Naive thymus-derived CD4-positive, alpha-beta T cell (primary cell): ENCODE measurements around the gene GUK1. TPM values are rescaled to one million over a fixed set of nuclear protein-coding genes. Genes with fewer than 3 reads are reported as not detected.

Experiments used
- ATAC-seq: fragments of 150-1000 bp; cut with Tn5 transposase; 2 replicates; pipeline ENCODE4 v1.10.0; 2021; ENCODE audit warnings: mild to moderate bottlenecking, moderate library complexity
- CTCF ChIA-PET: fragments of 350-600 bp; sonication (Branson Sonifier 250); formaldehyde crosslinking; loops from one replicate; lab custom pipeline; 2021; ENCODE audit warnings: antibody characterized with exemption; lab: Charles Lee
- POLR2A ChIA-PET: fragments of 350-600 bp; sonication (Branson Sonifier 250); formaldehyde crosslinking; loops from one replicate; lab custom pipeline; 2021; ENCODE audit warnings: antibody characterized with exemption, inconsistent platforms; lab: Charles Lee
- DNase-seq, 9 donors: peaks; one replicate each; pipeline versions ENCODE4 v3.0.0 to v3.0.0-alpha.2; 2020 to 2022; ENCODE audit warnings: mixed read lengths in 1 of 9
- H3K27ac ChIP-seq: one replicate; pipeline ENCODE4 v1.7.0; 2013; ENCODE audit warnings: mild to moderate bottlenecking, low read depth, low read length, moderate library complexity
- H3K27me3 ChIP-seq, 2 donors: one replicate each; pipeline ENCODE4 v1.7.0; 2013; ENCODE audit warnings: low read length in 2 of 2, mild to moderate bottlenecking in 2 of 2, moderate library complexity in 2 of 2; ENCODE audit not compliant: control insufficient read depth in 2 of 2, insufficient read depth in 2 of 2
- H3K36me3 ChIP-seq, 3 experiments: 1 replicate in 2 of 3; 2 replicates in 1 of 3; pipeline ENCODE4 v1.7.0; 2013; ENCODE audit warnings: low read length in 3 of 3, mild to moderate bottlenecking in 3 of 3, moderate library complexity in 1 of 3; ENCODE audit not compliant: insufficient read depth in 3 of 3, control insufficient read depth in 2 of 3
- H3K4me1 ChIP-seq, 2 donors: one replicate each; pipeline ENCODE4 v1.7.0; 2013; ENCODE audit warnings: low read length in 2 of 2, mild to moderate bottlenecking in 2 of 2, moderate library complexity in 1 of 2; ENCODE audit not compliant: control insufficient read depth in 2 of 2, insufficient read depth in 2 of 2
- H3K4me3 ChIP-seq: 2 replicates; pipeline ENCODE4 v1.7.0; 2013; ENCODE audit warnings: mild to moderate bottlenecking, low read length
- H3K9me3 ChIP-seq, 3 experiments: 1 replicate in 2 of 3; 2 replicates in 1 of 3; pipeline ENCODE4 v1.7.0; 2013; ENCODE audit warnings: low read length in 3 of 3; ENCODE audit not compliant: control insufficient read depth in 2 of 3
- H3K27ac Mint-ChIP-seq, 9 donors: one replicate each; pipeline ENCODE4 v1.8.0; 2020 to 2022; ENCODE audit warnings: mixed read lengths in 9 of 9, mild to moderate bottlenecking in 8 of 9, moderate library complexity in 5 of 9, inconsistent platforms in 2 of 9
- H3K27me3 Mint-ChIP-seq, 5 donors: one replicate each; pipeline ENCODE4 v1.8.0; 2021 to 2022; ENCODE audit warnings: mixed read lengths in 5 of 5, mild to moderate bottlenecking in 1 of 5
- H3K36me3 Mint-ChIP-seq, 5 donors: one replicate each; pipeline ENCODE4 v1.8.0; 2020 to 2022; ENCODE audit warnings: mixed read lengths in 5 of 5, mild to moderate bottlenecking in 3 of 5, inconsistent platforms in 1 of 5
- H3K4me1 Mint-ChIP-seq, 7 donors: one replicate each; pipeline ENCODE4 v1.8.0; 2020 to 2022; ENCODE audit warnings: mixed read lengths in 7 of 7, mild to moderate bottlenecking in 3 of 7, inconsistent platforms in 1 of 7
- H3K4me3 Mint-ChIP-seq, 10 donors: one replicate each; pipeline ENCODE4 v1.8.0; 2020 to 2022; ENCODE audit warnings: mild to moderate bottlenecking in 10 of 10, mixed read lengths in 10 of 10, moderate library complexity in 6 of 10, inconsistent platforms in 2 of 10
- H3K9me3 Mint-ChIP-seq, 11 donors: one replicate each; pipeline ENCODE4 v1.8.0; 2020 to 2022; ENCODE audit warnings: mixed read lengths in 11 of 11, mild to moderate bottlenecking in 4 of 11, inconsistent platforms in 1 of 11, moderate library complexity in 1 of 11
- intact Hi-C, 2 donors: fragments of 100-400 bp; cut with micrococcal nuclease; formaldehyde crosslinking; loops; one replicate each; pipeline ENCODE4 v1.15.1; 2023
- polyA plus RNA-seq, 2 donors: library from polyadenylated mRNA; unstranded; fragments of 300-500 nt; fragmentation: Illumina TruSeq; gene quantifications; one replicate each; pipeline ENCODE4 v1.2.3, GENCODE V29; 2021
- total RNA-seq, 6 experiments: library from RNA in 5 of 6; stranded (reverse) in 5 of 6; gene quantifications; 1 replicate in 5 of 6; 2 replicates in 1 of 6; pipeline ENCODE4 v1.2.3 and lab custom pipeline; 2021 to 2026

Gene GUK1
- total and polyA plus RNA-seq, 7 experiments from 2014 or later: 145 to 315 (median 279) TPM

- Histone ChIP-seq H3K36me3 (peaks cover 0 to 28% (median 0%) of the 10 kb centered on the region in 3 experiments), H3K9me3 (no peaks in the 10 kb centered on the region), H3K27me3 (no peaks in the 10 kb centered on the region), H3K27ac (peak overlapping the region; percentile 98), H3K4me1 (peaks cover 44 to 45% of the 10 kb centered on the region in 2 donors), H3K4me3 (peak overlapping the region; percentile 87)
- H3K27ac Mint-ChIP-seq: peak overlapping the region; percentile 56 to 100 (median 99)
- ChIA-PET POLR2A (interaction anchor here (1.2 to 3.0 kb wide), 2 partner anchors 12 to 24 kb away, joined by 3 to 29 read pairs; partner anchors contain the start of gene IBA57), CTCF (no interaction called here)
- DNase-seq (peak in 1 of 9 donors; percentile 23), ATAC-seq (no peak)
- peaks cover 0 to 12% (median 0%) of the 10 kb centered on the region in 5 donors for H3K27me3 Mint-ChIP-seq
- H3K9me3 Mint-ChIP-seq: peaks cover 0 to 5% (median 0%) of the 10 kb centered on the region in 11 donors
- peaks cover 23 to 48% (median 34%) of the 10 kb centered on the region in 7 donors for H3K4me1 Mint-ChIP-seq
- peak overlapping the region; percentile 87 to 99 (median 95) for H3K4me3 Mint-ChIP-seq
- H3K36me3 Mint-ChIP-seq: peaks cover 0 to 11% (median 0%) of the 10 kb centered on the region in 5 donors
- intact Hi-C loops: loop anchor here (2.0 to 10.0 kb wide), 5 partner anchors 15 to 1734 kb away; partner anchors contain the start of genes CCSAP (in 1 of the 2) and PARP1 (in 1 of the 2)
Observed at GRCh38 chr1:228141226-228142044, 1.4 kb downstream of the GUK1 start.

GRCh38 chr1:228142155-228142691, 2.1 kb downstream of the GUK1 start:
- Mint-ChIP-seq H3K27ac (peak overlapping the region in 6 of 9 donors; percentile 74 to 100 (median 92)), H3K27me3 (peaks cover 0 to 5% (median 0%) of the 10 kb centered on the region in 5 donors), H3K36me3 (peaks cover 0 to 11% (median 0%) of the 10 kb centered on the region in 5 donors), H3K9me3 (peaks cover 0 to 5% (median 0%) of the 10 kb centered on the region in 11 donors), H3K4me3 (peak overlapping the region; percentile 36 to 99 (median 95)), H3K4me1 (peaks cover 23 to 48% (median 32%) of the 10 kb centered on the region in 7 donors)
- ChIA-PET POLR2A (interaction anchor here (3.0 kb wide), 1 partner anchor 23 kb away, joined by 29 read pairs; the partner anchor contains the start of gene IBA57), CTCF (interaction anchor here (0.6 kb wide), 1 partner anchor 12 kb away, joined by 3 read pairs; no protein-coding TSS in a partner anchor)
- ATAC-seq (no peak), DNase-seq (peak in 2 of 9 donors; percentile 23 to 35)
- no peaks in the 10 kb centered on the region for H3K27me3 ChIP-seq
- intact Hi-C loops: loop anchor here in 1 of 2 donors (5.0 to 10.0 kb wide), 2 partner anchors 1203 to 1735 kb away; partner anchors contain the start of genes CCSAP and PARP1
- peaks cover 39 to 45% of the 10 kb centered on the region in 2 donors for H3K4me1 ChIP-seq
- peak overlapping the region; percentile 87 for H3K4me3 ChIP-seq
- H3K27ac ChIP-seq: peak overlapping the region; percentile 98
- H3K9me3 ChIP-seq: no peaks in the 10 kb centered on the region
- peaks cover 0 to 36% (median under 1%) of the 10 kb centered on the region in 3 experiments for H3K36me3 ChIP-seq

- H3K36me3 Mint-ChIP-seq: peaks cover 0 to 11% (median 0%) of the 10 kb centered on the region in 5 donors
- peaks cover 36 to 45% of the 10 kb centered on the region in 2 donors for H3K4me1 ChIP-seq
- peak overlapping the region; percentile 26 to 99 (median 95) for H3K4me3 Mint-ChIP-seq
- intact Hi-C loops: loop anchor here in 1 of 2 donors (5.0 to 10.0 kb wide), 2 partner anchors 1202 to 1735 kb away; partner anchors contain the start of genes CCSAP and PARP1
- peaks cover 0 to 41% (median 5%) of the 10 kb centered on the region in 3 experiments for H3K36me3 ChIP-seq
- ATAC-seq (no peak), DNase-seq (no peak)
- H3K27ac ChIP-seq: no peak overlapping the region
- POLR2A ChIA-PET: interaction anchor here (1.2 to 3.0 kb wide), 2 partner anchors 20 to 23 kb away, joined by 3 to 29 read pairs; partner anchors contain the start of gene IBA57
- CTCF ChIA-PET: interaction anchor here (0.6 to 2.6 kb wide), 2 partner anchors 12 to 24 kb away, joined by 3 to 8 read pairs; no protein-coding TSS in a partner anchor
- peak overlapping the region in 7 of 9 donors; percentile 66 to 99 (median 80) for H3K27ac Mint-ChIP-seq
- peaks cover 0 to 5% (median 0%) of the 10 kb centered on the region in 11 donors for H3K9me3 Mint-ChIP-seq
- no peaks in the 10 kb centered on the region for H3K27me3 Mint-ChIP-seq
- peaks cover 23 to 48% (median 32%) of the 10 kb centered on the region in 7 donors for H3K4me1 Mint-ChIP-seq
- H3K9me3 ChIP-seq: no peaks in the 10 kb centered on the region
- H3K4me3 ChIP-seq: peak overlapping the region; percentile 87
- H3K27me3 ChIP-seq: no peaks in the 10 kb centered on the region
Observed at GRCh38 chr1:228142701-228143136, 2.6 kb downstream of the GUK1 start.

- Histone ChIP-seq H3K27ac (no peak overlapping the region), H3K36me3 (peaks cover 0 to 50% (median 8%) of the 10 kb centered on the region in 3 experiments), H3K9me3 (no peaks in the 10 kb centered on the region), H3K4me3 (no peak overlapping the region), H3K4me1 (peaks cover 36 to 45% of the 10 kb centered on the region in 2 donors), H3K27me3 (no peaks in the 10 kb centered on the region)
- Mint-ChIP-seq H3K9me3 (peaks cover 0 to 5% (median 0%) of the 10 kb centered on the region in 11 donors), H3K27me3 (no peaks in the 10 kb centered on the region), H3K27ac (peak overlapping the region in 6 of 9 donors; percentile 66 to 99 (median 67)), H3K4me3 (peak overlapping the region; percentile 29 to 99 (median 94)), H3K4me1 (peaks cover 23 to 48% (median 32%) of the 10 kb centered on the region in 7 donors), H3K36me3 (peaks cover 0 to 11% (median 0%) of the 10 kb centered on the region in 5 donors)
- ATAC-seq (no peak), DNase-seq (no peak)
- ChIA-PET POLR2A (interaction anchor here (0.6 to 3.0 kb wide), 5 partner anchors 10 to 62 kb away, joined by 3 to 29 read pairs (median 3); partner anchors contain the start of gene IBA57), CTCF (interaction anchor here (1.1 to 2.6 kb wide), 3 partner anchors 19 to 24 kb away, joined by 3 to 8 read pairs (median 3); partner anchors contain the start of gene IBA57)
- intact Hi-C loops: loop anchor here in 1 of 2 donors (5.0 to 10.0 kb wide), 2 partner anchors 1201 to 1736 kb away; partner anchors contain the start of genes CCSAP and PARP1
Observed at GRCh38 chr1:228143480-228144192, 3.6 kb downstream of the GUK1 start.

GRCh38 chr1:228144193-228144992, 4.3 kb downstream of the GUK1 start:
- CTCF ChIA-PET: interaction anchor here (1.1 to 2.6 kb wide), 3 partner anchors 18 to 23 kb away, joined by 3 to 8 read pairs (median 3); partner anchors contain the start of gene IBA57
- intact Hi-C loops: loop anchor here in 1 of 2 donors (5.0 to 10.0 kb wide), 2 partner anchors 1200 to 1737 kb away; partner anchors contain the start of genes CCSAP and PARP1

More at GRCh38 chr1:228144193-228144992, 4.3 kb downstream of the GUK1 start:
- Mint-ChIP-seq H3K36me3 (peaks cover 0 to 11% (median 0%) of the 10 kb centered on the region in 5 donors), H3K4me3 (peak overlapping the region in 6 of 10 donors; percentile 49 to 96 (median 90)), H3K4me1 (peaks cover 23 to 47% (median 32%) of the 10 kb centered on the region in 7 donors), H3K27me3 (no peaks in the 10 kb centered on the region), H3K27ac (peak overlapping the region in 2 of 9 donors; percentile 88 to 99), H3K9me3 (peaks cover 0 to 5% (median 0%) of the 10 kb centered on the region in 11 donors)
- POLR2A ChIA-PET: interaction anchor here (0.7 to 3.0 kb wide), 5 partner anchors 21 to 62 kb away, joined by 3 to 29 read pairs (median 3); partner anchors contain the start of gene IBA57
- no peaks in the 10 kb centered on the region for H3K27me3 ChIP-seq
- H3K4me1 ChIP-seq: peaks cover 32 to 45% of the 10 kb centered on the region in 2 donors
- H3K4me3 ChIP-seq: no peak overlapping the region
- no peaks in the 10 kb centered on the region for H3K9me3 ChIP-seq
- ATAC-seq (no peak), DNase-seq (no peak)
- no peak overlapping the region for H3K27ac ChIP-seq
- H3K36me3 ChIP-seq: peaks cover 0 to 58% (median 8%) of the 10 kb centered on the region in 3 experiments
